ENCODE measurements around the gene CCT3.

Gene CCT3

GRCh38 chr1:156320560-156320959 lies 17.5 kb downstream of the CCT3 start:
- no peak for DNase-seq (ENCODE audit: insufficient read length, low spot score)
- TF ChIP-seq POLR2A (IDR thresholded peaks at IDR 0.05; ENCODE audit: low read depth, low read length), result no peak
- FAIRE-seq, result no peak

GRCh38 chr1:156319664-156320063 lies 18.4 kb downstream of the CCT3 start:
- TF ChIP-seq POLR2A (IDR thresholded peaks at IDR 0.05; ENCODE audit: low read depth, low read length), result no peak
- no peak for FAIRE-seq

GRCh38 chr1:156316909-156317308 lies 21.2 kb downstream of the CCT3 start:
- DNase-seq (ENCODE audit: insufficient read length, low spot score) (no peak), FAIRE-seq (no peak)
- TF ChIP-seq POLR2A (IDR thresholded peaks at IDR 0.05; ENCODE audit: low read depth, low read length), result no peak

More at GRCh38 chr1:156319664-156320063, 18.4 kb downstream of the CCT3 start:
- no peak for DNase-seq (ENCODE audit: insufficient read length, low spot score)

- no peak for TF ChIP-seq POLR2A (IDR thresholded peaks at IDR 0.05; ENCODE audit: low read depth, low read length)
- FAIRE-seq (no peak), DNase-seq (ENCODE audit: insufficient read length, low spot score) (no peak)
Measured at GRCh38 chr1:156310962-156311361, 27.1 kb downstream of the CCT3 start.

- DNase-seq (ENCODE audit: insufficient read length, low spot score) (no peak), FAIRE-seq (no peak)
- TF ChIP-seq POLR2A (IDR thresholded peaks at IDR 0.05; ENCODE audit: low read depth, low read length), result no peak
Measured at GRCh38 chr1:156308078-156308477, 30.0 kb downstream of the CCT3 start.

- FAIRE-seq (no peak), DNase-seq (ENCODE audit: insufficient read length, low spot score) (no peak)
- TF ChIP-seq POLR2A (IDR thresholded peaks at IDR 0.05; ENCODE audit: low read depth, low read length), result no peak
Measured at GRCh38 chr1:156305215-156305614, 32.9 kb downstream of the CCT3 start.

GRCh38 chr1:156303241-156303640 lies 34.9 kb downstream of the CCT3 start:
- TF ChIP-seq POLR2A (IDR thresholded peaks at IDR 0.05; ENCODE audit: low read depth, low read length), result no peak
- FAIRE-seq (no peak), DNase-seq (ENCODE audit: insufficient read length, low spot score) (no peak)

- TF ChIP-seq POLR2A (IDR thresholded peaks at IDR 0.05; ENCODE audit: low read depth, low read length), result no peak
- DNase-seq (ENCODE audit: insufficient read length, low spot score), result no peak
- FAIRE-seq, result no peak
Measured at GRCh38 chr1:156298852-156299357, 39.2 kb downstream of the CCT3 start, which contains the start of gene VHLL. VHLL (minus strand) TSS chr1:156299307; CDS start chr1:156299189, 118 bp downstream.

- TF ChIP-seq POLR2A (IDR thresholded peaks at IDR 0.05; ENCODE audit: low read depth, low read length), result peak; percentile 45; the same call in 1 of the 2 replicates
- DNase-seq (ENCODE audit: insufficient read length, low spot score) (peak; percentile 73), FAIRE-seq (no peak)
Measured at GRCh38 chr1:156295391-156295947, 42.6 kb downstream of the CCT3 start, which contains the start of gene GLMP. GLMP (minus strand) TSS chr1:156295679; CDS start chr1:156295645, 34 bp downstream.

GRCh38 chr1:156293895-156294294 lies 44.2 kb downstream of the CCT3 start:
- FAIRE-seq, result no peak
- TF ChIP-seq POLR2A (IDR thresholded peaks at IDR 0.05; ENCODE audit: low read depth, low read length), result no peak
- no peak for DNase-seq (ENCODE audit: insufficient read length, low spot score)

- no peak for FAIRE-seq
- TF ChIP-seq POLR2A (IDR thresholded peaks at IDR 0.05; ENCODE audit: low read depth, low read length), result no peak
- no peak for DNase-seq (ENCODE audit: insufficient read length, low spot score)
Measured at GRCh38 chr1:156293098-156293434, 45.0 kb downstream of the CCT3 start.

GRCh38 chr1:156291226-156292061 lies 46.6 kb downstream of the CCT3 start:
- DNase-seq (ENCODE audit: insufficient read length, low spot score) (no peak), FAIRE-seq (no peak)
- TF ChIP-seq POLR2A (IDR thresholded peaks at IDR 0.05; ENCODE audit: low read depth, low read length), result no peak

GRCh38 chr1:156289857-156290256 lies 48.2 kb downstream of the CCT3 start:
- no peak for TF ChIP-seq POLR2A (IDR thresholded peaks at IDR 0.05; ENCODE audit: low read depth, low read length)
- no peak for FAIRE-seq
- DNase-seq (ENCODE audit: insufficient read length, low spot score), result no peak

- DNase-seq (ENCODE audit: insufficient read length, low spot score) (no peak), FAIRE-seq (no peak)
- TF ChIP-seq POLR2A (IDR thresholded peaks at IDR 0.05; ENCODE audit: low read depth, low read length), result no peak
Measured at GRCh38 chr1:156286061-156286460, 52.0 kb downstream of the CCT3 start.

- no peak for FAIRE-seq
- no peak for DNase-seq (ENCODE audit: insufficient read length, low spot score)
- no peak for TF ChIP-seq POLR2A (IDR thresholded peaks at IDR 0.05; ENCODE audit: low read depth, low read length)
Measured at GRCh38 chr1:156285437-156285836, 52.7 kb downstream of the CCT3 start.

Data from H54 (cell line).